AG09319 (cell line): Measurements from ENCODE around the gene ITPKB.

ENCODE experiments used
- DNase-seq: peaks from one replicate; pipeline ENCODE4 v3.0.0-alpha.2; 2010; ENCODE audit warnings: low read depth; ENCODE audit errors: extremely low read depth
- CTCF ChIP-seq: IDR thresholded peaks from 2 replicates; pipeline ENCODE4 v1.5.1; 2011; ENCODE audit warnings: low read depth, mild to moderate bottlenecking, inconsistent platforms, low read length, moderate library complexity

The ITPKB gene

GRCh38 chr1:226660410-226661182 is 78.5 kb downstream of the ITPKB start:
- no peak for TF ChIP-seq CTCF
- DNase-seq, result no peak

GRCh38 chr1:226659641-226660040 is 79.4 kb downstream of the ITPKB start:
- no peak for TF ChIP-seq CTCF
- no peak for DNase-seq

- DNase-seq, result no peak
Measured at GRCh38 chr1:226659136-226659535, 79.9 kb downstream of the ITPKB start.

GRCh38 chr1:226658546-226659125 is 80.4 kb downstream of the ITPKB start:
- TF ChIP-seq CTCF, result no peak
- DNase-seq, result no peak

More at GRCh38 chr1:226659136-226659535, 79.9 kb downstream of the ITPKB start:
- TF ChIP-seq CTCF, result no peak

- no peak for TF ChIP-seq CTCF
- no peak for DNase-seq
Measured at GRCh38 chr1:226657895-226658545, 81.1 kb downstream of the ITPKB start.

GRCh38 chr1:226656601-226657277 is 82.3 kb downstream of the ITPKB start:
- no peak for TF ChIP-seq CTCF
- peak; percentile 77 for DNase-seq

- DNase-seq, result no peak
- no peak for TF ChIP-seq CTCF
Measured at GRCh38 chr1:226656201-226656600, 82.9 kb downstream of the ITPKB start.
